Lung (tissue), 12 donors: ENCODE measurements around the gene KLK11. TPM values are rescaled to one million over a fixed set of nuclear protein-coding genes. Genes with fewer than 3 reads are reported as not detected.

ENCODE experiments used
- ATAC-seq: fragments of 200-7000 bp; cut with Tn5 transposase; one replicate; pipeline ENCODE4 v1.9.1; 2020; ENCODE audit warnings: moderate number of reproducible peaks; ENCODE audit not compliant: insufficient read depth, low FRiP score
- DNase-seq, 3 donors: peaks; one replicate each; pipeline ENCODE4 v3.0.0-alpha.2; 2013 to 2017
- H3K27ac ChIP-seq, 2 donors: one replicate each; pipeline ENCODE4 v1.5.1; 2013; ENCODE audit warnings: mild to moderate bottlenecking in 2 of 2, moderate library complexity in 2 of 2, control low read depth in 1 of 2, inconsistent platforms in 1 of 2, low read depth in 1 of 2, low read length in 1 of 2
- H3K27me3 ChIP-seq, 3 donors: one replicate each; pipeline ENCODE4 v1.5.1; 2013; ENCODE audit warnings: low read length in 2 of 3; ENCODE audit not compliant: control insufficient read depth in 3 of 3, insufficient read depth in 3 of 3
- H3K36me3 ChIP-seq, 4 donors: one replicate each; pipeline ENCODE4 v1.5.1; 2013; ENCODE audit warnings: low read length in 4 of 4, mild to moderate bottlenecking in 1 of 4, moderate library complexity in 1 of 4; ENCODE audit not compliant: control insufficient read depth in 4 of 4, insufficient read depth in 4 of 4
- H3K4me1 ChIP-seq, 5 donors: one replicate each; pipeline ENCODE4 v1.5.1; 2013; ENCODE audit warnings: low read length in 5 of 5, mild to moderate bottlenecking in 2 of 5, moderate library complexity in 1 of 5; ENCODE audit not compliant: control insufficient read depth in 5 of 5, insufficient read depth in 5 of 5
- H3K4me3 ChIP-seq: one replicate; pipeline ENCODE4 v1.5.1; 2013; ENCODE audit warnings: mild to moderate bottlenecking, control low read depth, moderate library complexity
- H3K9ac ChIP-seq, 2 donors: one replicate each; pipeline ENCODE4 v1.5.1; 2013; ENCODE audit warnings: low read length in 2 of 2, control low read depth in 1 of 2; ENCODE audit not compliant: insufficient read depth in 1 of 2
- H3K9me3 ChIP-seq, 4 donors: one replicate each; pipeline ENCODE4 v1.5.1; 2013; ENCODE audit warnings: low read length in 3 of 4, mild to moderate bottlenecking in 1 of 4, moderate library complexity in 1 of 4; ENCODE audit not compliant: control insufficient read depth in 4 of 4, insufficient read depth in 3 of 4
- CTCF ChIP-seq: IDR thresholded peaks from 2 replicates; pipeline ENCODE4 v1.5.1; 2012; ENCODE audit warnings: mild to moderate bottlenecking; ENCODE audit errors: control extremely low read depth, extremely low read depth
- WGBS, 2 donors: extraction: QIAGEN DNeasy Blood & Tissue Kit; methylation state at CpG; one replicate each; pipeline ENCODE4 v1.1.7; 2013; 5-methylcytosine and 5-hydroxymethylcytosine counted together
- polyA plus RNA-seq, 2 donors: library from polyadenylated mRNA; stranded (reverse); fragments of 200-250 nt; gene quantifications; one replicate each; pipeline ENCODE4 v1.2.1, GENCODE V29; 2013
- total RNA-seq, 2 donors: library from RNA; depleted of rRNA in 1 of 2; stranded (reverse); fragments of >200 nt in 1 of 2; gene quantifications; one replicate each; pipeline ENCODE4 v1.2.1, GENCODE V29; 2014 to 2021
- donor health status: control.
- donor health status: control.
- donor health status: Bipolar disorder and iron deficiency.
- donor health status: healthy.
- donor health status: DM: yes; HTN: yes; CAD: no.

KLK11 gene
- total and polyA plus RNA-seq, 4 donors = 14.1 to 38.6 (median 19.5) TPM

GRCh38 chr19:51000981-51001380 lies 25.4 kb downstream of the KLK11 start:
- Histone ChIP-seq H3K36me3 (no peaks in the 10 kb centered on the region), H3K27ac (no peak overlapping the region), H3K4me3 (no peak overlapping the region), H3K9ac (no peak overlapping the region), H3K9me3 (peaks cover 0 to 2% (median 0%) of the 10 kb centered on the region in 4 donors), H3K4me1 (no peaks in the 10 kb centered on the region), H3K27me3 (peaks cover 0 to 12% (median 4%) of the 10 kb centered on the region in 3 donors)
- no peak for TF ChIP-seq CTCF
- ATAC-seq (no peak), DNase-seq (no peak)
- 32 to 39% methylated on average over 16 of the region's 16 CpGs for WGBS, 2 donors

DNA sequence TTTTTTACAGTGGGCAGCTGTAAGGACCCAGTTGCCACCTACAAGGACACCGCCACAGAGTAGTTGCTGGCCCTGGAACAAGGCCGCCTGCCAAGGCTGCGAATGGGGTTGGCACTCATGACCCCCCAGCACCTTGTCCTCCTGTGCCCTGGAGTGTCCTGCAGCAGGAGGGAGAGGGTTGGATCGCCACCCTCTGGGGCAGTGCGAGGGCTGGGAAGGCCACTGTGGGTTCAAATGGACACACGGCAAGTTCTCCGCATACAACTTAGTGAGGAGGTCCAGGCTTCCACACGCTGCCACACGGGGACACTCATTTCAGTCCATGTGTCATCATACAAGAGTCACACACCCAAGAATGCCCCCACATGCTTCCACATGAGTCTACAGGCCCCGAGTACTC lies 26.0 kb downstream of the KLK11 start:
- no peak overlapping the region for H3K9ac ChIP-seq
- H3K27ac ChIP-seq = no peak overlapping the region
- H3K27me3 ChIP-seq = peaks cover 0 to 12% (median 4%) of the 10 kb centered on the region in 3 donors
- TF ChIP-seq CTCF = no peak
- ATAC-seq = no peak
- H3K36me3 ChIP-seq = no peaks in the 10 kb centered on the region
- WGBS, 2 donors = 85 to 95% methylated on average over 10 of the region's 10 CpGs
- no peak for DNase-seq
- no peaks in the 10 kb centered on the region for H3K4me1 ChIP-seq
- peaks cover 0 to 3% (median 0%) of the 10 kb centered on the region in 4 donors for H3K9me3 ChIP-seq
- no peak overlapping the region for H3K4me3 ChIP-seq

- Histone ChIP-seq H3K27ac (no peak overlapping the region), H3K4me1 (no peaks in the 10 kb centered on the region), H3K4me3 (no peak overlapping the region), H3K9ac (no peak overlapping the region), H3K36me3 (no peaks in the 10 kb centered on the region), H3K9me3 (peaks cover 0 to 4% (median 0%) of the 10 kb centered on the region in 4 donors), H3K27me3 (peaks cover 0 to 12% (median 4%) of the 10 kb centered on the region in 3 donors)
- ATAC-seq = no peak
- 69 to 84% methylated on average over 4 of the region's 4 CpGs for WGBS, 2 donors
- DNase-seq = no peak
- no peak for TF ChIP-seq CTCF
Observed at GRCh38 chr19:50998686-50999085, 27.7 kb downstream of the KLK11 start.

DNA sequence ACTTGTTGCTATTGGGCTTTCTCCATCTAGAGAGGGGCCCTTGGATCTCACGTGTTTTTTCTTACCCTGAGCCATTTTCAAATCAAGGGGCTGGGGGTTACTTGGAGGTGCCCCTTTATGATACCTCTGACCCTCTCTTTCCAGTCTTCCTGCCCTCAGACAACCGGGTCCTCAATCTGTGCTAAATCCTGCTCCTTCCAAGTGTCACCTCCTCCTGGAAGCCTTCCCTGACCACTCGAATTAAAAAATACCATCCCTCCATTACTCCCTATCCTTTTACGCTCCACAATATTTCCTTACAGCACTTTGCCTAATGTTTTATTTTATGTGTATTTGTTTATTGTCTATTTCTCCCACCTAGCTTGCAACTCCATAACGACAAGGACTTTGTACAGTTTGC lies 28.4 kb downstream of the KLK11 start:
- no peak overlapping the region for H3K9ac ChIP-seq
- no peaks in the 10 kb centered on the region for H3K36me3 ChIP-seq
- no peak for DNase-seq
- ATAC-seq = no peak
- H3K27me3 ChIP-seq = peaks cover 0 to 9% (median 4%) of the 10 kb centered on the region in 3 donors
- 62 to 79% methylated on average over 5 of the region's 5 CpGs for WGBS, 2 donors
- TF ChIP-seq CTCF = no peak
- H3K4me1 ChIP-seq = no peaks in the 10 kb centered on the region
- H3K9me3 ChIP-seq = peaks cover 0 to 4% (median 0%) of the 10 kb centered on the region in 4 donors
- no peak overlapping the region for H3K27ac ChIP-seq
- no peak overlapping the region for H3K4me3 ChIP-seq
